HEK293 (cell line): ENCODE data around the gene CANT1.

Experiments
- CTCF ChIP-seq: fragments of 450-650 bp; formaldehyde crosslinking; IDR thresholded peaks from 2 replicates; pipeline ENCODE4 v1.5.1; 2016; ENCODE audit warnings: missing biosample characterization, missing genetic modification characterization
- FEZF1 ChIP-seq: fragments of 450-650 bp; formaldehyde crosslinking; IDR thresholded peaks from 2 replicates; pipeline ENCODE4 v1.5.1; 2016; ENCODE audit warnings: missing biosample characterization, missing genetic modification characterization
- ZNF518A ChIP-seq: fragments of 450-650 bp; formaldehyde crosslinking; conservative IDR thresholded peaks from 2 replicates; pipeline ENCODE4 v1.5.1; 2016; ENCODE audit warnings: low read depth, missing biosample characterization, missing genetic modification characterization
- ZNF660 ChIP-seq: fragments of 450-650 bp; IDR thresholded peaks from 2 replicates; pipeline ENCODE4 v1.5.1; 2018; ENCODE audit warnings: missing biosample characterization, mild to moderate bottlenecking, missing genetic modification characterization

GRCh38 chr17:79017546-79018369 lies 8.2 kb upstream of the CANT1 start:
- no peak for TF ChIP-seq ZNF518A (tag by site-specific recombination)
- no peak for TF ChIP-seq CTCF (tag by site-specific recombination)
- no peak for TF ChIP-seq FEZF1 (tag by site-specific recombination)
- no peak for TF ChIP-seq ZNF660 (tag by site-specific recombination)
